T-helper 22 cell (primary cell): ENCODE results near the gene SMARCA2.

Experiments used
- DNase-seq: peaks from one replicate; pipeline ENCODE4 v3.0.0-alpha.2; 2020; ENCODE audit warnings: low read depth

The SMARCA2 gene

GRCh38 chr9:2096376-2096970, 81.3 kb downstream of the SMARCA2 start:
- no peak for DNase-seq

- DNase-seq: no peak
Measured at GRCh38 chr9:2106666-2107065, 91.5 kb downstream of the SMARCA2 start.

DNA sequence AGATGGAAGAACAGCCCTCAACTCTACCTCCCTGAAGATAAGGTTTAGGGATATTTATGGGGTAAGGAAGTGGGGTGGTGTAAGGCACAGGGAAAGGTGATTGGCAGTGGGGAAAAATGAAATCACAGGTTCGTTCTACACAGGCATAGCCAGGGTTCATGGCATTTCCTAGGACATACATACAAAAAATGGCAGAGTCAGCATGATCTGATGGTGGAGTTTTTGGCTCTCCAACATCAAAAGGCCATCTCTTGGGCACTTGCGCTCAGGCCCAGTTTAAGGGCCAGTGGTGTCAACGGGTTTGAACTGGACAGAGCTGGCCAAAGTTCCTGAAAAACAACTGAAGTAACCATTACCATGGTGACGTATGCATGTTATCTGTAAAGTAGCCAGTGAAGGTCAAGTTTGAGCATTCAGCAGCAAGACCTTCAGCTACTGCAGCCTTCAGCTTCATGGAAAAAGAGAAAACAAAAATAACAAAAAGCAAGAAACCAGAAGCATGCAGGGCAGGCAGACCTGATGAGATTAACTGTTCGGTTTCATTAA, 92.8 kb downstream of the SMARCA2 start:
- no peak for DNase-seq

DNA sequence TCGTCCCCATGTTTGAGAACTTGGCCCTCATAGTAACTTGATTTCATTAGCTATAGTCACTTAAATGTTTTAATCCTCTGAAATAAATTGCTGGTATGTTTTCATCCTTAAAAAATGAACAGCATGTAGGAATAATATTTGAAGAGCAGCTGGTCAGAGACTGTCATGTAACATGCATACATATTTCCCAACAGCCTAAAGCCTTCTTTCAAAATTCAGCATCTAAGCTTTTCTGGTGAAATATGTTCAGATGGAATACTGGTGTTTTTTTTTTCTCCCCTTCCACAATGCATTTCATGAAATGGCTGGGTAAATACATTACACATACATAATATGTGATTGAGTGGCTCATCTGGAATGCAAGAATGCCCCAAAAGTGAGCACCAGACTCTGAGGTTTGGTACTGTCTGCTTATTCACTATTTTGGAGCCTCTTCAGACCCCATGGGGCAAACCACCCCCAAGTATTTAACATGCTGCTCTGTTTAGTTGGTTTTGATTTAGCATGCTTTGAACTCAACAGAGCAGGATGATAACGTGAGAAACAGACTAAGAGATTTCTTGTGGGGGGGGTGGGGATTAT, 94.0 kb downstream of the SMARCA2 start:
- DNase-seq: no peak

- no peak for DNase-seq
Measured at GRCh38 chr9:2110036-2110435, 94.9 kb downstream of the SMARCA2 start.

DNA sequence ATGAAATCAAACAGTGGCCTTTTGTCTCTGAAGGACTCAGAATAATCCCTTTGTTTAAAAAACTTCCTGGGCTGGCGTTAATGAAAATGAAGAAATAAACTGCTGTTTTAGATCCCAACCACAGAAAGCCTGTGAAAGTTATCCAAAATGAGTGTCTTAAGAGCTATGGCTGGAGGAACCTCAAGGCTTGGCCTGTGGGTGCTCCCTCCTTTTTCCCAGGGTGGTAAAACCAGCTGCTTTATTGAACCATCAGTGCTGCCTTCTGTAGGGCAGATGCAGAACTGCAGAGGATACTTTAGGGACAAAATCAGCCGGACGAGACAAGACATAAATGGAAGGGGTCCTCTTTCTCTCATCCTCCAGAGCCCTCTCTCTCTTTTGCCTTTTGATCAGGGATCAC, 100.9 kb downstream of the SMARCA2 start:
- no peak for DNase-seq

DNA sequence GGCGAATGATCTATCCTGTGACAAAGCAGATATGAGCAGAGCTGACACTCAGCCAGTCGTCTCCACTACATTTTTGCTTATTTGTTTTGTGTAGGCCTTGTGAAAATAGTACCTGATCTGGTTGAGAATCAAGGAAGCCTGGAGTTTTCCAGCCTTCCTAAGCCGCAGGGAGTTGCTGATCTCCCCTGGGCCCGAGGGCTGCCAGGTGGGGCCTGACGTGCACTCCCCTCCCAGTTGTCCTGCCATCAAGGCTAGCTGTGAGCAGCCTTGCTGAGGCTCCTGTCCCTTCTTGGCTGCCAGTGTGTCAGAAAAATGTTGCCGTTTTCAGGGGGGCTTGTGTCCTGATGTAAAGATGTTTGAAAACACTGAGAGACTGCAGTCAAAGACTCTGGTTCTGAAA, 102.4 kb downstream of the SMARCA2 start:
- DNase-seq: no peak

- no peak for DNase-seq
Measured at GRCh38 chr9:2119566-2119965, 104.4 kb downstream of the SMARCA2 start.

DNA sequence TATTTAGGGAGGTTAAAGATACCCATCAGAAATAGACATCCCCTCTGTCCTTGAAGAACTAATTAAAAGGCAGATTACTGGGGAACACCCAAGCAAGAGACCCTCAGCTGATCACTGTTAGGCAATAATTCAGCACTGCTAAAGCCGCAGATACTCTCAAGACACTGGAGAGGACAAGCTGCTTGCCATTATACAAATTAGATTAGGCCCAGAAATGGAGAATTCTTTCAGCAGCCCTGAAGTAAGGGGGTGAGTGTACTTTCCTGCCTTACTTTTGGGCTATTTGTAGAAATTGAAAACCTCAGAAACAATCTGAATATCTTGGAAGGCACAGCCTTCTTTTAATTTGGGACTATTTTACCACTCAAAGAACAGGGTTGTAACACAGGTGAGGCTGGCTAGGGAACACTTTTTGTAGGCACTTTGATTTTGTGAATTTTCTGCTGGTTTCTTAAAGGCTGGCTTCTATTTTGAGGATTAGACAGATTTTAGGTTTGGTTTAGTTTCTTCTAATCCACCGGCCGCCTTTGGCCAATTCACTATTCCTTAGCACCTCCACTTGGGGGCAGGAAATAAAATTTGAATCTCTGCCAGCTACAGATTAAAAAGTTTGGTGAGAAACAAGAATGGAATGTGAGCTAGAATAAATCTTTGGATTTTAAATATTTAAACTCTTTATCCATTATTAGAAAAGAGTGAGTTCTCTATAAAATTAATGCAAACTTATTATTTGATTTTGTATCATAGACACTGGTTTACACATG, 106.0 kb downstream of the SMARCA2 start:
- no peak for DNase-seq

DNA sequence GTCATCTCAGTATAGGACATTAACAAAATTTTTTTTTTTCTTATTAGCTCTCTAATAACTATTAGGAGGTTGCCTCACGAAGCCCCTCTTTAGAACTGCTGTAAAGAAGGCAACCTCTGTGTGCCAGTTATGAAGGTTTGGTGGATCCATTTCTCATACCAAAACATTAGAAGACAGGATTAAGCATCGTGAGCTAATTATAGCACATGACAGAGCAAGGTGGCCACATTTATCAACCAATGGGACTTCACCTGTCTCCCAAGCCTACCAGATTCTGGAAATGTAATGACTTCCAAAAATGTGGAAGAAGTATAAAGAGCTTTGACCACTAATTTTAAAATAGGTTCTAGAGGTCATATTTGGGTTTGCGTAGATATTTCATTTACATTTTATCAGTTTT, 107.2 kb downstream of the SMARCA2 start:
- DNase-seq: no peak

DNA sequence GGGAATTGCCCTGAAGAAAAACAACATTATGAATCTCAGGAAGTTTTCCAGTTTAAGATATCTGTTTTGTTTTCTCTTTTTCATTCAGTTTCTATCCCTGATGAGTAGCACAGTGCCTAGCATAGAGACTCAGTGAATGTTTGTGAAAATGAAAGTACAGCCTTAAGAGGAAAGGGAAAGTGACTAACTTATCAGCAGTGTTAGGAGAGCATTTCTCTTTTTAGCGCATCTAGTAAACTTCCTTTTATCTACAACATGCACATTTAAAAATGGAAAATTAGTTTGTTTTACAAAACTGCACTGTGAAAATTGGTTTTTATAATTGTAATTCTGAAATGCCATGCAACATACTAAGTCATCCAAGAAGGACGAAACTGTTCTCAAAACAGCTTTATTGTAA, 110.8 kb downstream of the SMARCA2 start:
- no peak for DNase-seq

DNA sequence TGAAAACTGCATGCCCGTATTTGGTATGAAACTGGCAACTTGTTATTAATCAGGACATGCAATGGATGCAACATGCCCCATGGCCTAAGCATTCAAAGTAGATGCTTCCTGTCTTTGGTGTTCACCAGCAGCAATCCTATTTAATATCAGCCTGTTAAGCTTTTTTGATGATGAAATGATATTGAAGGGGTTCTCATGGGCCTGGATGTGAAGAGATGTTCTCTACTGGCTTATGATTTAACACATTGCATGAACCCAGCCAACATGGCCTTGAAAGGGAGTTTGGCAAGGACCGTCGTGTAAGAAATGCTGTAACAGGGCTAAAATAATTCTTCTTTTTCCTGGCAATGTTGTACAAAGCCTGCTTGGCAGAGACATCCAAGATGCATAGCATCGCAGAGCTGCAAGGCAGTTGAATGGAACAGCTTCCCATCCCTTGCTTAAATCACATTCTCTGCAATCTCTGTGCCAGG, 111.2 kb downstream of the SMARCA2 start:
- DNase-seq: no peak

- no peak for DNase-seq
Measured at GRCh38 chr9:2127486-2127885, 112.3 kb downstream of the SMARCA2 start.

- no peak for DNase-seq
Measured at GRCh38 chr9:2128141-2128540, 113.0 kb downstream of the SMARCA2 start.

GRCh38 chr9:2128618-2129017, 113.5 kb downstream of the SMARCA2 start:
- DNase-seq: no peak

GRCh38 chr9:2130941-2131340, 115.8 kb downstream of the SMARCA2 start:
- no peak for DNase-seq

- no peak for DNase-seq
Measured at GRCh38 chr9:2132484-2133082, 117.4 kb downstream of the SMARCA2 start.

DNA sequence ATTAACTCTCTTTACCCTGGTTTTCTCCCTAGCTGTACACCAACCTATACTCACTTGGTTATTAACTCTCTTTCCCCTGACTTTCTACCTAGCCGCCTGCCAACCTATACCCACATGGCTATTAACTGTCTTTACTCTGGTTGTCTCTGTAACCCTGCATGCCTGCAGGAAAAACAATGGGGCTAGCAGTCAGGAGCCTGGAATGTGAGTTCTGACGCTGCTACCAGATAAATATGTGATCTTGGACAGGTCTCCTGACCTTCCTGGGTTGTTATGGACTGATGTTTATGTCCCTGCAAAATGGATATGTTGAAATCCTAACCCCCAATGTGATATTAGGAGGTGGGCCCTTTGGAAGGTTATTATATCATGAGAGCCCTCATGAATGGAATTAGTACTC, 119.2 kb downstream of the SMARCA2 start:
- DNase-seq: no peak

DNA sequence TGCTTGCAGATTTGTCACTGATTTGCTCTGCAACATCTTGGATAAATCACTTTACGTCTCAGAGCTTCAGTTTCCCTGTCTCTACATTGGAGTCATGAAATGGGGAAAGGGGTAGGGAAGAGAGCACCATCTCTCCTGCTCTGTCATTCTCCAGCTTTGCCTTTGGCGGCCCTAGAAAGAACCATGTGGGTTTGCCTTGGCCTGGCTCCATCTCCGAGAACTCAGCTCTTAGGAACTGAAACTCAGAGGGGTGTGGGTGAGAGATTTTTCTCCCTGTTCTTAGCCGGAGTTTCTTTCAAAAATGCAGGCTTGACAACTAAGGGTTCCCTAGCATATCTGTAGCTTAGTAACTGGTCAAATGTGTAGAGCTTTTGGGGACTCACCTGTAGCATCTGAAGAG, 123.5 kb downstream of the SMARCA2 start:
- no peak for DNase-seq

GRCh38 chr9:2140600-2141223, 125.6 kb downstream of the SMARCA2 start:
- no peak for DNase-seq

DNA sequence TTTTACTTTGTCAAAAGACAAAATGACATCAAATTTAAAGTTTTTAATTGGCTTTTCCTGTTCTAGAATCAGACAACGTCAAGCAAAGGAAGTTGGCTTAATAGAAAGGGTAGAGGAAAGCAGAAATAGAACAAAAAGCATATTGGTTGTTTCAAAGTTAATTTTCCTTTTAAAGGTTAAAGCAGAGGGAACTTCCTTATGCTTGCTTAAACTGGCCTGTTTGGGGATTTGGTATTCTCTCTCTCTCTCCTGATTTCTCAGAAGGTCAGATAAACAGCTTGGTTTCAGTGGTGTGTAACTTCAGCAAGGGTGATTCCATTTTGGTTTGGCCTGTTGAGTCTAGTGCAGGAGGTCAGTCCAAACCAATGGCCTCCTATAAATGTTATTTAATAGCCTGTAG, 127.1 kb downstream of the SMARCA2 start:
- DNase-seq: no peak

GRCh38 chr9:2144619-2145018, 129.5 kb downstream of the SMARCA2 start:
- no peak for DNase-seq
